Adrenal gland (tissue), 12 donors: ENCODE measurements around the gene CEP72. TPM values are rescaled to one million over a fixed set of nuclear protein-coding genes. Genes with fewer than 3 reads are reported as not detected.
A peak's percentile ranks its signal among the peaks of the same experiment; 100 is the strongest.

ENCODE experiments used
- DNase-seq, 7 donors: peaks; one replicate each; pipeline ENCODE4 v3.0.0-alpha.2; 2019 to 2020
- H3K27ac ChIP-seq, 5 donors: fragments of 200-600 bp; sonication (generic) in 4 of 5; 1 replicate in 3 of 5; 2 replicates in 2 of 5; pipeline versions ENCODE4 v1.5.1 to v1.8.0; 2016 to 2020; ENCODE audit warnings: mild to moderate bottlenecking in 1 of 5
- H3K27me3 ChIP-seq: fragments of 200-600 bp; 2 replicates; pipeline ENCODE4 v1.8.0; 2021
- H3K36me3 ChIP-seq, 2 donors: fragments of 200-600 bp; replicated peaks in 1 of 2; 1 replicate in 1 of 2; 2 replicates in 1 of 2; pipeline versions ENCODE4 v1.5.1 to v1.8.0; 2018 to 2022
- H3K4me1 ChIP-seq, 2 donors: fragments of 200-600 bp; replicated peaks in 1 of 2; 1 replicate in 1 of 2; 2 replicates in 1 of 2; pipeline versions ENCODE4 v1.5.1 to v1.8.0; 2018 to 2021
- H3K4me3 ChIP-seq, 4 donors: fragments of 200-600 bp; sonication (generic) in 3 of 4; one replicate each; pipeline ENCODE4 v1.5.1; 2016 to 2018
- H3K9me3 ChIP-seq, 3 donors: fragments of 200-600 bp; sonication (generic) in 1 of 3; replicated peaks in 1 of 3; 1 replicate in 2 of 3; 2 replicates in 1 of 3; pipeline versions ENCODE4 v1.5.1 to v1.8.0; 2016 to 2021
- POLR2A ChIP-seq, 2 donors: fragments of 450-650 bp; IDR thresholded peaks; one replicate each; pipeline ENCODE4 v1.6.1; 2017; ENCODE audit warnings: antibody characterized with exemption in 2 of 2, mild to moderate bottlenecking in 2 of 2, moderate library complexity in 1 of 2
- WGBS, 4 donors: extraction: QIAGEN DNeasy Blood & Tissue Kit in 2 of 4; methylation state at CpG; one replicate each; pipeline versions ENCODE4 v1.1.5 to v1.1.7; 2013 to 2017; 5-methylcytosine and 5-hydroxymethylcytosine counted together
- intact Hi-C, 2 donors: fragments of 100-400 bp; cut with DNase I; formaldehyde crosslinking; loops; one replicate each; pipeline versions ENCODE4 v1.14.1 to v1.15.0; 2022 to 2023
- polyA plus RNA-seq, 3 donors: library from polyadenylated mRNA; stranded (reverse); fragments of 200-250 nt in 2 of 3; fragments of 350-450 nt in 1 of 3; fragmentation: Illumina TruSeq in 1 of 3; extraction: RNeasy Lipid Tissue Mini Kit (QIAGEN cat#74804) in 1 of 3; gene quantifications; one replicate each; pipeline ENCODE4 v1.2.3, GENCODE V29; 2013 to 2014
- total RNA-seq, 9 donors: library from RNA; depleted of rRNA in 4 of 9; stranded (reverse); fragments of >200 nt in 4 of 9; fragments of 120-200 nt in 1 of 9; fragmentation: NEBNext Ultra II Directional in 1 of 9; extraction: Animal tissue kit (Norgen Biotek cat#: 25700) in 1 of 9; gene quantifications; one replicate each; pipeline versions ENCODE4 v1.1.0 to v1.2.4, GENCODE V29; 2013 to 2023
- TF ChIP-seq, protein P1 (sequence below), 6 experiments: fragments of 450-650 bp in 4 of 6; fragments of 200-600 bp in 2 of 6; sonication (generic) in 1 of 6; IDR thresholded peaks; 1 replicate in 5 of 6; 2 replicates in 1 of 6; pipeline versions ENCODE4 v1.5.1 to v1.8.0; 2016 to 2021; ENCODE audit warnings: antibody characterized with exemption in 6 of 6, mild to moderate bottlenecking in 2 of 6, moderate library complexity in 1 of 6
- donor health status: healthy with polysubstance abuse.
- donor health status: Bipolar disorder and iron deficiency.
- donor health status: DM: yes; HTN: yes; CAD: no.
- donor health status: DM: no; HTN: no; CAD: no.
- donor health status: DM: no; HTN: no; CAD: no.
- donor health status: DM: yes; HTN: yes; CAD: no.

Gene CEP72
- total and polyA plus RNA-seq, 12 donors, result 0.36 to 7.8 (median 2.5) TPM

DNA sequence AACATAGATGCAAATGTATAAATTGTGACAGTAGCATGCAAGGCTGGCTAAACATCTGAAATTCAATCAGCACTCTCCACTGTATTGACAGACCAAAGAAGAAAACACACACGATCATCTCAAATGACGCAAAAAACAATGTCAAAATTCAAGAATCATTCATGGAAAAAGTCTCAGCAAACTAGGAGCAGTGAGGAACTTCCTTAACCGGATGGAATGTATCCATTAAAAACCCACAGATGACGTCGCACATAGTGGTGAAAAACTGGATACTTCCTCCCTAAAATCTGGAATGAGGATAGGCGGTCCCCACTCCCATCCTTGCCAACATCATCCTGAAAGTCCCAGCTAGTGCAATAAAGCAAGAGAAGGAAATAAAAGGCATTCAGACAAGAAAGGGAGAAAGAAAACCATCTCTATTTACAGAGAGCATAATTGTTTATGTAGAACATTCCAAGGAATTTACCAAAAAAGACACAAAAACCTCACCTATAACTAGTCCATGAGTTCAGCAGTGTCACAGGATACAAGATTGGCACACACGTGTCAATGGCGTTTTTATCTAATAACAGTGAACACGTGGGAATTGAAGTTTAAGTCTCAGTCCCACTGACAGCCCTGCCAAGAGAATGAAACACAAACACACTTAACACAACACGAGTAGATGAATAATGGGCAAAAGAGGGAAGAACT is 14.1 kb upstream of the CEP72 start:
- Histone ChIP-seq H3K4me1 (no peaks in the 10 kb centered on the region), H3K27me3 (peaks cover 12% of the 10 kb centered on the region), H3K9me3 (no peaks in the 10 kb centered on the region), H3K36me3 (no peaks in the 10 kb centered on the region), H3K27ac (no peak overlapping the region), H3K4me3 (no peak overlapping the region)
- 46 to 55% (median 52%) methylated on average over 10 of the region's 10 CpGs for WGBS, 4 donors
- no peak for DNase-seq
- TF ChIP-seq POLR2A (IDR thresholded peaks at IDR 0.05), result no peak
- TF ChIP-seq, protein P1, sequence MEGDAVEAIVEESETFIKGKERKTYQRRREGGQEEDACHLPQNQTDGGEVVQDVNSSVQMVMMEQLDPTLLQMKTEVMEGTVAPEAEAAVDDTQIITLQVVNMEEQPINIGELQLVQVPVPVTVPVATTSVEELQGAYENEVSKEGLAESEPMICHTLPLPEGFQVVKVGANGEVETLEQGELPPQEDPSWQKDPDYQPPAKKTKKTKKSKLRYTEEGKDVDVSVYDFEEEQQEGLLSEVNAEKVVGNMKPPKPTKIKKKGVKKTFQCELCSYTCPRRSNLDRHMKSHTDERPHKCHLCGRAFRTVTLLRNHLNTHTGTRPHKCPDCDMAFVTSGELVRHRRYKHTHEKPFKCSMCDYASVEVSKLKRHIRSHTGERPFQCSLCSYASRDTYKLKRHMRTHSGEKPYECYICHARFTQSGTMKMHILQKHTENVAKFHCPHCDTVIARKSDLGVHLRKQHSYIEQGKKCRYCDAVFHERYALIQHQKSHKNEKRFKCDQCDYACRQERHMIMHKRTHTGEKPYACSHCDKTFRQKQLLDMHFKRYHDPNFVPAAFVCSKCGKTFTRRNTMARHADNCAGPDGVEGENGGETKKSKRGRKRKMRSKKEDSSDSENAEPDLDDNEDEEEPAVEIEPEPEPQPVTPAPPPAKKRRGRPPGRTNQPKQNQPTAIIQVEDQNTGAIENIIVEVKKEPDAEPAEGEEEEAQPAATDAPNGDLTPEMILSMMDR (IDR thresholded peaks at IDR 0.05), result no peak
- intact Hi-C loops, result no loop called here

GRCh38 chr5:598564-598890 is 13.6 kb upstream of the CEP72 start:
- DNase-seq, result peak in 1 of 7 donors; percentile 28
- Histone ChIP-seq H3K4me1 (no peaks in the 10 kb centered on the region), H3K27ac (no peak overlapping the region), H3K4me3 (no peak overlapping the region), H3K27me3 (peaks cover 12% of the 10 kb centered on the region), H3K36me3 (no peaks in the 10 kb centered on the region), H3K9me3 (no peaks in the 10 kb centered on the region)
- WGBS, 4 donors, result 45 to 69% (median 57%) methylated on average over 14 of the region's 14 CpGs
- intact Hi-C loops, result no loop called here
- TF ChIP-seq, protein P1 (IDR thresholded peaks at IDR 0.05), result no peak
- no peak for TF ChIP-seq POLR2A (IDR thresholded peaks at IDR 0.05)

DNA sequence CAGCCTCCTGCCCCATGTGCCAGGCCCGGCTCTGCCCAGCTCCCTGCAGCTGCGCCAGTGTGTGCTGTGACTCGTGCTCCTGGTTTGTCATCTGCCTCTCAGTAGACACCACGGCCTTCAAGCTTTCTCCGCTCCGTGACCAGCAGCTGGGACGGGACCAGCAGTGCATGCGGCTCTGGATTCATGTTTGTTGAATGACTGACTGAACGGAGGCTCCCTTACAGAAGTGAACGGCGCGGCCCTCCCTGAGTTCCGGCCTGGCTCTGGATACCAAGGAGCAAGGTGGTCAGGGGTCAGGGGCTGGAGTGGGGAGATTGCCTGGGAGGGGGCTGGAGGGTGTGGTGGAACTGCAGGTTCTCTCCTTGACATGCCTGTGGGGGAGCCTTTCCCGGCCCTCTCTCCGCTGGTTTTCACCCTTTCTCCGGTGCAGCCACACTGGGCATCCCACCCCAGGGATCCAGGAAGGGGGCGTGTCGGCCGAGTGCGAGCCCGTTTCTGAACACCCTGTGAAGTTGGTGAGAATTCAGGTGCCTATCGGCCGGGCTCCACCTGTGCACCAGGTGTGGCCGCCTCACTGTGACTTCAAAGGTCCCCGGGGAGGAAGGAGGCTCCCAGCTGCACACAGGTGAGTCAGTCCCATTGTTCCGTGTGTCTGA is 11.1 kb upstream of the CEP72 start:
- H3K27me3 ChIP-seq, result peaks cover 14% of the 10 kb centered on the region

DNA sequence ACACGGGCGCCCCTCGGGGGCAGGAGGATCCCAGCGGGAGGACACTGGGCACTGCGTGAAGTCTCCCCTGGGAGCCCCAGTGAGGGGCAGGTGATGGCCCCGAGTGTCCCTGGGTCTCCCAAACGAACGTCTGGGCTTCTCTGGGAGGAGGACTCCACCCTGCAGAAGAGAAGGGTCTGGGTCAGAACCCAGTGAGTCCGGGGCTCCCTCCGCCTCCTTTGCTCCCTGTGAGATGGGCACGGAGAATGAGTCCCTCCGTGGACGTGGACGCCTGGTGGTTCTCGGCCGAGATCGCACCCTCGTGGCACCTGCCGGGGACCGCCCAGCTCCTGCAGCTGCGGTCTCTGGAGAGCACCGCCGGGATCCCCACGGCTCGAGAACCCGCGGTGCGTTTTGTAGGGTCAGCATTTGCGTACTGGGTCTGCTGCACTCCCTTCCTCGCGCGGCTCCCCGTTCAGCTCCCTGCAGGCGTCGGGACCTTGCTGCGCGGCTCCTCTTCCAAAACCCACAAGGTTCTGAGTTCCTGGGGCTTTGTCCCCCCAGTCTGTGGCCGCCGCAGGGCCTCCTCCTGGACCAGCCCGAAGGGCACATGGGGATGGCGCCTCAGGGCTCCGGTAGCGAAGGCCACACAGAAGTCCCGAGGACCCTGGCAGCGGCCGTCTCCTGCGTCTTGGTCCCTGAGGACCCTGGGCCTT is 10.2 kb upstream of the CEP72 start:
- Histone ChIP-seq H3K36me3 (no peaks in the 10 kb centered on the region), H3K4me3 (no peak overlapping the region), H3K4me1 (no peaks in the 10 kb centered on the region), H3K27ac (no peak overlapping the region), H3K9me3 (no peaks in the 10 kb centered on the region), H3K27me3 (peaks cover 7% of the 10 kb centered on the region)
- 85 to 91% (median 90%) methylated on average over 19 to 47 of the region's 47 CpGs for WGBS, 4 donors
- TF ChIP-seq, protein P1 (IDR thresholded peaks at IDR 0.05), result no peak
- no peak for TF ChIP-seq POLR2A (IDR thresholded peaks at IDR 0.05)
- intact Hi-C loops, result no loop called here
- DNase-seq, result peak in 1 of 7 donors; percentile 28

More for the DNA sequence above, 11.1 kb upstream of the CEP72 start:
- no peaks in the 10 kb centered on the region for H3K9me3 ChIP-seq
- no peak overlapping the region for H3K27ac ChIP-seq
- H3K4me3 ChIP-seq, result no peak overlapping the region
- no peaks in the 10 kb centered on the region for H3K36me3 ChIP-seq
- no peaks in the 10 kb centered on the region for H3K4me1 ChIP-seq
- DNase-seq, result peak in 1 of 7 donors; percentile 41
- intact Hi-C loops, result no loop called here
- TF ChIP-seq POLR2A (IDR thresholded peaks at IDR 0.05), result no peak
- TF ChIP-seq, protein P1 (IDR thresholded peaks at IDR 0.05), result no peak
- 79 to 88% (median 84%) methylated on average over 17 to 26 of the region's 26 CpGs for WGBS, 4 donors
